Measurements from ENCODE around the gene DPEP2. TPM values are rescaled to one million over a fixed set of nuclear protein-coding genes. Genes with fewer than 3 reads are reported as not detected.
"Not testable (repeated sequence)": the region's sequence is repeated elsewhere in the genome, so short reads cannot be mapped to it uniquely, and the experiment has no call there.

The DPEP2 gene
- total and polyA plus RNA-seq, 3 experiments from 2014 or later, result 6.2 to 34.0 (median 6.4) TPM

GRCh38 chr16:68021490-68021889 is 22.2 kb upstream of the DPEP2 start:
- Mint-ChIP-seq H3K4me3 (peak overlapping the region; percentile 94 to 100 (median 99)), H3K9me3 (no peaks in the 10 kb centered on the region), H3K27me3 (peaks cover 0 to 2% of the 10 kb centered on the region in 2 donors), H3K4me1 (peaks cover 24 to 37% (median 34%) of the 10 kb centered on the region in 3 donors), H3K36me3 (peaks cover 3 to 34% (median 3%) of the 10 kb centered on the region in 3 donors), H3K27ac (peak overlapping the region in 7 of 8 donors; percentile 26 to 100 (median 97))
- ChIA-PET POLR2A (interaction anchor here (1.2 to 2.3 kb wide), 2 partner anchors 16 to 23 kb away, joined by 7 to 12 read pairs; no protein-coding TSS in a partner anchor), CTCF (interaction anchor here (0.7 to 3.1 kb wide), 5 partner anchors 15 to 30 kb away, joined by 3 to 15 read pairs (median 12); partner anchors contain the start of gene DPEP2)
- Histone ChIP-seq H3K27ac (ENCODE audit: low read depth, low read length) (no peak overlapping the region), H3K27me3 (ENCODE audit: insufficient read depth, low read length, poor library complexity, severe bottlenecking) (no peaks in the 10 kb centered on the region), H3K36me3 (ENCODE audit: insufficient read depth, low read length) (no peaks in the 10 kb centered on the region), H3K4me1 (ENCODE audit: insufficient read depth, low read length) (peaks cover 28% of the 10 kb centered on the region), H3K9me3 (ENCODE audit: low read length) (no peaks in the 10 kb centered on the region), H3K4me3 (ENCODE audit: low read length) (peak overlapping the region; percentile 97)
- DNase-seq, result no peak

GRCh38 chr16:68019167-68019680 is 19.9 kb upstream of the DPEP2 start:
- H3K9me3 Mint-ChIP-seq, result no peaks in the 10 kb centered on the region
- peaks cover 22 to 31% (median 27%) of the 10 kb centered on the region in 3 donors for H3K4me1 Mint-ChIP-seq
- Histone ChIP-seq H3K27me3 (ENCODE audit: insufficient read depth, low read length, poor library complexity, severe bottlenecking) (no peaks in the 10 kb centered on the region), H3K9me3 (ENCODE audit: low read length) (no peaks in the 10 kb centered on the region), H3K27ac (ENCODE audit: low read depth, low read length) (no peak overlapping the region), H3K36me3 (ENCODE audit: insufficient read depth, low read length) (no peaks in the 10 kb centered on the region), H3K4me1 (ENCODE audit: insufficient read depth, low read length) (peaks cover 24% of the 10 kb centered on the region), H3K4me3 (ENCODE audit: low read length) (no peak overlapping the region)
- POLR2A ChIA-PET, result interaction anchor here (1.4 kb wide), 1 partner anchor 8 kb away, joined by 3 read pairs; no protein-coding TSS in a partner anchor
- H3K4me3 Mint-ChIP-seq, result no peak overlapping the region
- no peak for DNase-seq
- peak overlapping the region in 1 of 8 donors; percentile 39 for H3K27ac Mint-ChIP-seq
- peaks cover 3 to 23% (median 3%) of the 10 kb centered on the region in 3 donors for H3K36me3 Mint-ChIP-seq
- CTCF ChIA-PET, result no interaction called here
- peaks cover 0 to 2% of the 10 kb centered on the region in 2 donors for H3K27me3 Mint-ChIP-seq

- H3K27ac Mint-ChIP-seq, result peak within 1 kb of the TSS in 1 of 8 donors; percentile 52
- POLR2A ChIA-PET, result no interaction called here
Observed at GRCh38 chr16:68015681-68016080, 16.4 kb upstream of the DPEP2 start, which contains the start of gene DPEP2NB. DPEP2NB (minus strand) TSS chr16:68015911; CDS start chr16:68015770, 141 bp downstream.

GRCh38 chr16:68013440-68013839 is 14.2 kb upstream of the DPEP2 start:
- H3K4me1 Mint-ChIP-seq, result peaks cover under 1 to 11% (median 3%) of the 10 kb centered on the region in 3 donors
- no peaks in the 10 kb centered on the region for H3K9me3 Mint-ChIP-seq
- H3K27ac Mint-ChIP-seq, result peak overlapping the region in 6 of 8 donors; percentile 17 to 94 (median 72)
- no peaks in the 10 kb centered on the region for H3K36me3 Mint-ChIP-seq
- Histone ChIP-seq H3K27ac (ENCODE audit: low read depth, low read length) (no peak overlapping the region), H3K36me3 (ENCODE audit: insufficient read depth, low read length) (no peaks in the 10 kb centered on the region), H3K9me3 (ENCODE audit: low read length) (no peaks in the 10 kb centered on the region), H3K27me3 (ENCODE audit: insufficient read depth, low read length, poor library complexity, severe bottlenecking) (no peaks in the 10 kb centered on the region), H3K4me1 (ENCODE audit: insufficient read depth, low read length) (no peaks in the 10 kb centered on the region), H3K4me3 (ENCODE audit: low read length) (no peak overlapping the region)
- POLR2A ChIA-PET, result no interaction called here
- CTCF ChIA-PET, result interaction anchor here (1.7 kb wide), 1 partner anchor 27 kb away, joined by 4 read pairs; no protein-coding TSS in a partner anchor
- no peaks in the 10 kb centered on the region for H3K27me3 Mint-ChIP-seq
- H3K4me3 Mint-ChIP-seq, result peak overlapping the region in 1 of 7 donors; percentile 41
- DNase-seq, result no peak

More at GRCh38 chr16:68015681-68016080, 16.4 kb upstream of the DPEP2 start, which contains the start of gene DPEP2NB:
- Mint-ChIP-seq H3K4me1 (peaks cover 0 to 7% (median 3%) of the 10 kb centered on the region in 3 donors), H3K9me3 (no peaks in the 10 kb centered on the region), H3K4me3 (peak within 1 kb of the TSS in 1 of 7 donors; percentile 3), H3K27me3 (no peaks in the 10 kb centered on the region), H3K36me3 (peaks cover 0 to 4% (median 0%) of the 10 kb centered on the region in 3 donors)
- Histone ChIP-seq H3K36me3 (ENCODE audit: insufficient read depth, low read length) (no peaks in the 10 kb centered on the region), H3K9me3 (ENCODE audit: low read length) (no peaks in the 10 kb centered on the region), H3K27ac (ENCODE audit: low read depth, low read length) (no peak within 1 kb of the TSS), H3K4me3 (ENCODE audit: low read length) (no peak within 1 kb of the TSS), H3K27me3 (ENCODE audit: insufficient read depth, low read length, poor library complexity, severe bottlenecking) (no peaks in the 10 kb centered on the region), H3K4me1 (ENCODE audit: insufficient read depth, low read length) (no peaks in the 10 kb centered on the region)
- DNase-seq, result no peak
- CTCF ChIA-PET, result interaction anchor here (1.0 to 2.0 kb wide), 5 partner anchors 10 to 75 kb away, joined by 3 to 8 read pairs (median 4); no protein-coding TSS in a partner anchor

DNA sequence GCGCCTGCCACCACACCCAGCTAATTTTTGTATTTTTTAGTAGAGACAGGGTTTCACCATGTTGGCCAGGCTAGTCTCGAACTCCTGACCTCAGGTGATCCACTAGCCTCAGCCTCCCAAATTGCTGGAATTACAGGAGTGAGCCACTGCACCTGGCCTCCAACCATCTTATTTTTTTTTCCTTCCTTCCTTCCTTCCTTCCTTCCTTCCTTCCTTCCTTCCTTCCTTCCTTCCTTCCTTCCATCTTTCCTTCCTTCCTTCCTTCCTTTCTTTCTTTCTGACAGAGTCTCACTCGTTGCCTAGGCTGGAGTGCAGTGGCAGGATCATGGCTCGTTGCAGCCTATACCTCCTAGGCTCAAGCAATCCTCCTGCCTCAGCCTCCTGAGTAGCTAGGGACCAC is 10.6 kb upstream of the DPEP2 start:
- H3K36me3 ChIP-seq (ENCODE audit: insufficient read depth, low read length); H3K4me3 ChIP-seq (ENCODE audit: low read length); H3K27me3 ChIP-seq (ENCODE audit: insufficient read depth, low read length, poor library complexity, severe bottlenecking); H3K4me3 Mint-ChIP-seq; POLR2A ChIA-PET; DNase-seq; H3K27ac ChIP-seq (ENCODE audit: low read depth, low read length); H3K9me3 ChIP-seq (ENCODE audit: low read length); H3K9me3 Mint-ChIP-seq; H3K36me3 Mint-ChIP-seq; H3K27me3 Mint-ChIP-seq: not testable (repeated sequence)
- CTCF ChIA-PET, result interaction anchor here (0.7 to 1.0 kb wide), 2 partner anchors 8 to 218 kb away, joined by 3 read pairs; no protein-coding TSS in a partner anchor
- peaks cover 19% of the 10 kb centered on the region for H3K4me1 ChIP-seq (ENCODE audit: insufficient read depth, low read length)
- peak overlapping the region in 5 of 8 donors; percentile 11 to 71 (median 47) for H3K27ac Mint-ChIP-seq
- H3K4me1 Mint-ChIP-seq, result peaks cover 22 to 29% (median 24%) of the 10 kb centered on the region in 3 donors

DNA sequence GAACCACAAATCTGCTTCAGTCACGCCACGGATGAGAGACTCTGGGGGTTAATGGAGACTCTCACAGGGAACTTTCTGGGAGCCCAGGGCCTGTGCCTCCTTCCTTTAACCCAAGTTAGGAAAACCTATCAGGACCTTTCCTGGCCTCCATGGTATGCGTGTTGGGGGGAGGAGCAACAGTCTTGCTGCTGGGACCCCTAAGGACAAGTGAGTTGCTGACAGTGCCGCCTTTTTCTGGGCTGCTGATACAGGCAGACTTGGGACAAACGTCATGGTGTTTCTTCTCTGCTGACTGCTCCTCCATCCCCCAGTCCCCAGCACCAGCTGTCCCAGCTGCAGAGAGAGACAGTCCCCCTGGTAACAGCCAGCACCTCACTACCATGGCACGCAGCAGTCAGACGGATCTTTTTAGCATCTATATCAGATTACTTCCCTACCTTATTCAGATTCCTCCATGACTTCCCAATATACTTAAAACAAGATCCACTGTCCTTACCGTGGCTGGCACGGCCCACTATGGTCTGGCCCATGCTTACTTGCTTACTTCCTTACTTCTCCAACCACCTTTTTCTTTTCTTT is 10.0 kb upstream of the DPEP2 start:
- no peaks in the 10 kb centered on the region for H3K9me3 Mint-ChIP-seq
- CTCF ChIA-PET, result interaction anchor here (2.3 kb wide), 1 partner anchor 15 kb away, joined by 6 read pairs; no protein-coding TSS in a partner anchor
- no peak overlapping the region for H3K4me3 Mint-ChIP-seq
- Histone ChIP-seq H3K36me3 (ENCODE audit: insufficient read depth, low read length) (no peaks in the 10 kb centered on the region), H3K4me3 (ENCODE audit: low read length) (no peak overlapping the region), H3K9me3 (ENCODE audit: low read length) (no peaks in the 10 kb centered on the region), H3K27ac (ENCODE audit: low read depth, low read length) (no peak overlapping the region), H3K27me3 (ENCODE audit: insufficient read depth, low read length, poor library complexity, severe bottlenecking) (no peaks in the 10 kb centered on the region), H3K4me1 (ENCODE audit: insufficient read depth, low read length) (peaks cover 23% of the 10 kb centered on the region)
- H3K36me3 Mint-ChIP-seq, result no peaks in the 10 kb centered on the region
- no peaks in the 10 kb centered on the region for H3K27me3 Mint-ChIP-seq
- peak overlapping the region in 3 of 8 donors; percentile 43 to 63 (median 61) for H3K27ac Mint-ChIP-seq
- POLR2A ChIA-PET, result no interaction called here
- peaks cover 26 to 31% (median 27%) of the 10 kb centered on the region in 3 donors for H3K4me1 Mint-ChIP-seq
- no peak for DNase-seq

- Mint-ChIP-seq H3K9me3 (no peaks in the 10 kb centered on the region), H3K27me3 (no peaks in the 10 kb centered on the region), H3K36me3 (no peaks in the 10 kb centered on the region), H3K4me3 (peak overlapping the region in 6 of 7 donors; percentile 49 to 78 (median 73)), H3K27ac (peak overlapping the region; percentile 82 to 98 (median 93)), H3K4me1 (peaks cover 35 to 42% (median 42%) of the 10 kb centered on the region in 3 donors)
- H3K36me3 ChIP-seq (ENCODE audit: insufficient read depth, low read length), result no peaks in the 10 kb centered on the region
- H3K4me1 ChIP-seq (ENCODE audit: insufficient read depth, low read length), result peaks cover 41% of the 10 kb centered on the region
- H3K27me3 ChIP-seq (ENCODE audit: insufficient read depth, low read length, poor library complexity, severe bottlenecking), result no peaks in the 10 kb centered on the region
- peak in 3 of 5 donors; percentile 57 to 72 (median 70) for DNase-seq
- POLR2A ChIA-PET, result interaction anchor here (0.5 to 2.0 kb wide), 5 partner anchors 12 to 131 kb away, joined by 3 to 12 read pairs (median 6); partner anchors contain the start of genes DDX28 and DUS2
- CTCF ChIA-PET, result interaction anchor here (0.7 to 5.0 kb wide), 10 partner anchors 10 to 36 kb away, joined by 3 to 19 read pairs (median 4); partner anchors contain the start of genes DDX28, DPEP2NB and DUS2
- peak overlapping the region; percentile 41 for H3K27ac ChIP-seq (ENCODE audit: low read depth, low read length)
- H3K4me3 ChIP-seq (ENCODE audit: low read length), result no peak overlapping the region
- H3K9me3 ChIP-seq (ENCODE audit: low read length), result no peaks in the 10 kb centered on the region
Observed at GRCh38 chr16:68005786-68006286, 6.6 kb upstream of the DPEP2 start.

Data from CD8-positive, alpha-beta memory T cell (primary cell).